ENCODE data around the gene TIMM29.

Gene TIMM29

GRCh38 chr19:10975374-10976130 is 46.9 kb downstream of the TIMM29 start:
- DNase-seq: no peak
- in situ Hi-C loops (cut with MboI; ENCODE audit: low pct_unique_long_range_greater_than_20kb, low sequenced_read_pairs): no loop called here

DNA sequence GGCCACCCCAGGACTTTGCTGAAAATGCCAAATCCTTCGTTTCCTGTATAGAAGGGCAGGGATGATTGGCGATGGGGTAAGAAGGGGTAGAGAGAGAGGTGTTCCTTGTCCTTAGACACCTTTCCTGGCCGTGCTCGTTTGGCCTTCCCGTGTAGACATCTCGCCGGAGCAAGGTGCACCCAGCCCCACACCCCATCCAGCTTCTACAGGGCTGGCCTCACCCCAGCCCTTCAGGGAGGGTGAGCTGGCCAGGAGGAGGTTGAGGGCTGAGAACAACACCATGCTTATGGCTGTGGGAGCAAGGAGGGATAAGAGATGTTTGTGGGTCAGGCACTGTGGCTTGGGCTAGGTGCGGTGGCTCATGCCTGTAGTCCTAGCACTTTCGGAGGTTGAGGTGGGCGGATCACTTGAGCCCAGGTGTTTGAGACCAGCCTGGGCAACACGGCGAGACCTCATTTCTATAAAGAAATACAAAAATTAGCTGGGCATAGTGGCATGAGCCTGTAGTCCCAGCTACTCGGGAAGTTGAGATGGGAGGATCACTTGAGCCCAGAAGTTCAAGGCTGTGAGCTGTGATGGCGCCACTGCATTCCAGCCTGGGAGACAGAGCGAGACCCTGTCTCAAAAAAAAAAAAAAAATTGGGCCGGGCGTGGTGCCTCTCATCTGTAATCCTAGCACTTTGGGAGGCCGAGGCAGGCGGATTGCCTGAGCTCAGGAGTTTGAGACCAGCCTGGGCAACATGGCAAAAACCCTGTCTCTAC is 47.7 kb downstream of the TIMM29 start:
- no peak for DNase-seq
- in situ Hi-C loops (cut with MboI; ENCODE audit: low pct_unique_long_range_greater_than_20kb, low sequenced_read_pairs): no loop called here

GRCh38 chr19:10977742-10978092 is 49.1 kb downstream of the TIMM29 start:
- in situ Hi-C loops (cut with MboI; ENCODE audit: low pct_unique_long_range_greater_than_20kb, low sequenced_read_pairs): no loop called here
- DNase-seq: no peak
